Activated CD4-positive, alpha-beta T cell treated with anti-CD3 and anti-CD28 coated beads, Interleukin-2, amount 50 U/mL, for 1 hour (primary cell): ENCODE results near the gene LSP1.
A peak's percentile ranks its signal among the peaks of the same experiment; 100 is the strongest.

Source experiments
- DNase-seq: peaks from one replicate; pipeline ENCODE4 v3.0.0-alpha.2; 2020

Gene LSP1

GRCh38 chr11:1838077-1838425, 14.8 kb upstream of the LSP1 start:
- DNase-seq: no peak

GRCh38 chr11:1838426-1839144, 14.3 kb upstream of the LSP1 start, which contains the start of gene TNNI2:
Gene TNNI2, plus strand, starts transcription at chr11:1838981. Its CDS starts 716 bp downstream, at chr11:1839697.
- no peak for DNase-seq

- DNase-seq: no peak
Measured at GRCh38 chr11:1839204-1839923, 13.5 kb upstream of the LSP1 start.

GRCh38 chr11:1839924-1840779, 12.7 kb upstream of the LSP1 start:
- DNase-seq: no peak

GRCh38 chr11:1840780-1841480, 12.0 kb upstream of the LSP1 start:
- no peak for DNase-seq

GRCh38 chr11:1841511-1842148, 11.3 kb upstream of the LSP1 start:
- no peak for DNase-seq

- no peak for DNase-seq
Measured at GRCh38 chr11:1842149-1843097, 10.5 kb upstream of the LSP1 start.

- no peak for DNase-seq
Measured at GRCh38 chr11:1843098-1843473, 9.8 kb upstream of the LSP1 start.

GRCh38 chr11:1843796-1844195, 9.1 kb upstream of the LSP1 start:
- no peak for DNase-seq

- DNase-seq: peak; percentile 40
Measured at GRCh38 chr11:1844221-1845094, 8.4 kb upstream of the LSP1 start.

- DNase-seq: no peak
Measured at GRCh38 chr11:1845095-1845429, 7.8 kb upstream of the LSP1 start.

GRCh38 chr11:1845561-1846452, 7.1 kb upstream of the LSP1 start:
- DNase-seq: no peak

GRCh38 chr11:1846453-1846932, 6.4 kb upstream of the LSP1 start:
- DNase-seq: no peak

GRCh38 chr11:1847006-1847735, 5.7 kb upstream of the LSP1 start:
- no peak for DNase-seq

GRCh38 chr11:1847926-1848639, 4.8 kb upstream of the LSP1 start:
- no peak for DNase-seq

- no peak for DNase-seq
Measured at GRCh38 chr11:1848640-1849430, 4.0 kb upstream of the LSP1 start.
